ENCODE data around the gene FGD5. TPM values are rescaled to one million over a fixed set of nuclear protein-coding genes. Genes with fewer than 3 reads are reported as not detected.
"Not testable (repeated sequence)": the region's sequence is repeated elsewhere in the genome, so short reads cannot be mapped to it uniquely, and the experiment has no call there.

FGD5 gene
- total RNA-seq, 4 donors from 2014 or later, result 10.0 to 66.8 (median 19.2) TPM

GRCh38 chr3:14899993-14900618 is 81.3 kb downstream of the FGD5 start:
- intact Hi-C loops (cut with DNase I; ENCODE audit: low total_unique reads), result no loop called here
- no peaks in the 10 kb centered on the region for H3K36me3 ChIP-seq
- H3K4me1 ChIP-seq, result no peaks in the 10 kb centered on the region
- no peaks in the 10 kb centered on the region for H3K9me3 ChIP-seq
- H3K27ac ChIP-seq, result no peak overlapping the region
- DNase-seq, result no peak
- H3K27me3 ChIP-seq, result no peaks in the 10 kb centered on the region
- H3K4me3 ChIP-seq, result no peak overlapping the region
- TF ChIP-seq CTCF (IDR thresholded peaks at IDR 0.05) (no peak), POLR2A (IDR thresholded peaks at IDR 0.05) (no peak)

- Histone ChIP-seq H3K4me1 (no peaks in the 10 kb centered on the region), H3K4me3 (no peak overlapping the region), H3K27me3 (no peaks in the 10 kb centered on the region), H3K27ac (no peak overlapping the region), H3K36me3 (no peaks in the 10 kb centered on the region), H3K9me3 (no peaks in the 10 kb centered on the region)
- TF ChIP-seq CTCF (IDR thresholded peaks at IDR 0.05), result no peak
- TF ChIP-seq POLR2A (IDR thresholded peaks at IDR 0.05), result no peak
- intact Hi-C loops (cut with DNase I; ENCODE audit: low total_unique reads), result no loop called here
- no peak for DNase-seq
Measured at GRCh38 chr3:14900881-14901873, 82.4 kb downstream of the FGD5 start.

- Histone ChIP-seq H3K36me3 (no peaks in the 10 kb centered on the region), H3K27me3 (no peaks in the 10 kb centered on the region), H3K9me3 (no peaks in the 10 kb centered on the region), H3K27ac (peak overlapping the region; percentile 1 to 10), H3K4me3 (no peak overlapping the region), H3K4me1 (no peaks in the 10 kb centered on the region)
- peak; percentile 60 to 79 for DNase-seq
- intact Hi-C loops (cut with DNase I; ENCODE audit: low total_unique reads), result no loop called here
- TF ChIP-seq CTCF (IDR thresholded peaks at IDR 0.05) (peak in 1 of 4 experiments; percentile 33), POLR2A (IDR thresholded peaks at IDR 0.05) (no peak)
Measured at GRCh38 chr3:14902719-14903118, 84.0 kb downstream of the FGD5 start.

GRCh38 chr3:14903501-14903900 is 84.7 kb downstream of the FGD5 start:
- DNase-seq; H3K27me3 ChIP-seq; H3K9me3 ChIP-seq; H3K4me1 ChIP-seq; intact Hi-C loops (cut with DNase I; ENCODE audit: low total_unique reads); H3K36me3 ChIP-seq; H3K4me3 ChIP-seq; H3K27ac ChIP-seq: not testable (repeated sequence)

GRCh38 chr3:14905055-14905657 is 86.4 kb downstream of the FGD5 start:
- Histone ChIP-seq H3K9me3 (no peaks in the 10 kb centered on the region), H3K4me3 (no peak overlapping the region), H3K4me1 (no peaks in the 10 kb centered on the region), H3K36me3 (no peaks in the 10 kb centered on the region), H3K27ac (no peak overlapping the region), H3K27me3 (no peaks in the 10 kb centered on the region)
- no peak for TF ChIP-seq POLR2A (IDR thresholded peaks at IDR 0.05)
- TF ChIP-seq CTCF (IDR thresholded peaks at IDR 0.05), result no peak
- no peak for DNase-seq
- intact Hi-C loops (cut with DNase I; ENCODE audit: low total_unique reads), result no loop called here

Data from uterus (tissue), 4 donors.